Myocyte (in vitro differentiated cells): ENCODE data around the gene C16orf89. TPM values are rescaled to one million over a fixed set of nuclear protein-coding genes. Genes with fewer than 3 reads are reported as not detected.
A peak's percentile ranks its signal among the peaks of the same experiment; 100 is the strongest.

ENCODE experiments used
- DNase-seq: peaks from one replicate; pipeline ENCODE4 v3.0.0-alpha.2; 2012; ENCODE audit warnings: low read depth
- total RNA-seq: library from RNA; depleted of rRNA; stranded (reverse); fragments of >200 nt; gene quantifications from 2 replicates; pipeline ENCODE4 v1.2.3, GENCODE V29; 2014

C16orf89 gene
- total RNA-seq, 1 donor from 2014 or later = 0.43 TPM

- no peak for DNase-seq
Measured at GRCh38 chr16:5006348-5007193, 59.2 kb downstream of the C16orf89 start.

GRCh38 chr16:5005916-5006315 is 59.8 kb downstream of the C16orf89 start:
- DNase-seq = no peak

GRCh38 chr16:5004311-5004710 is 61.4 kb downstream of the C16orf89 start:
- DNase-seq = no peak

DNA sequence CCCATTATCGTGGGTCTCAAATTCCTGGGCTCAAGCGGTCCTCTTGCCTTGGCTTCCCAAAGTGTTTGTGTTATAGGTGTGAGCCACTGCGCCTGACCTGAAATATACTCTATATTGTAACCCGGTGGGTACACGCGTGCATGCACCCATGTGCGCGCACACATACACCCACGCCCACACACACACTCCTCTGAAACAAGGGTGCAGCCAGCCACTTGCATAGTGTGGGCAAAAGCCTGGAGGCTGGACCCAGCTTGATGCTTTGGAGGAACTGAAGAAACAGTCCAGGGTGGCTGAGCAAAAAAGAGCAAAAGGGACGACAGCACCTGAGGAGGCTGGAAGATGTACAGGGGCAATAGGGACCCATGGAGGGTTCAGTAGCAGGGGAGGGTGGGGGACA is 61.9 kb downstream of the C16orf89 start:
- DNase-seq = no peak

DNA sequence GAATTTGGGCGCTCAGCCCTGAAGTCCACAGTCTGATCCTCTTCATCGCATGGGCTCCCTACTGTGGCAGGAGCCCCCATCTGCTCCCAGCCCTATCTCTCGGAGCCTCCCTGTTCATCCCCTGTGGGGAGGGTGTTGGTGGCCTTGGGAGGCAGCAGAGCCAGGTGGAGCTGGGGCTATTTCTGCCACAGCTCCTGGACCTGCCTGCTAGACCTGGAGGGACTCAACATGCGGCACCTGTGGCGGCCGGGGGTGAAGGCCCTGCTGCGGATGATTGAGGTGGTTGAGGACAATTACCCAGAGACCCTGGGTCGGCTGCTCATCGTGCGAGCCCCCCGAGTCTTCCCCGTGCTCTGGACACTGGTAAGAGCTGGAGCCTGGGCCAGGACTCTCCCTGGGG is 62.5 kb downstream of the C16orf89 start:
- no peak for DNase-seq

DNA sequence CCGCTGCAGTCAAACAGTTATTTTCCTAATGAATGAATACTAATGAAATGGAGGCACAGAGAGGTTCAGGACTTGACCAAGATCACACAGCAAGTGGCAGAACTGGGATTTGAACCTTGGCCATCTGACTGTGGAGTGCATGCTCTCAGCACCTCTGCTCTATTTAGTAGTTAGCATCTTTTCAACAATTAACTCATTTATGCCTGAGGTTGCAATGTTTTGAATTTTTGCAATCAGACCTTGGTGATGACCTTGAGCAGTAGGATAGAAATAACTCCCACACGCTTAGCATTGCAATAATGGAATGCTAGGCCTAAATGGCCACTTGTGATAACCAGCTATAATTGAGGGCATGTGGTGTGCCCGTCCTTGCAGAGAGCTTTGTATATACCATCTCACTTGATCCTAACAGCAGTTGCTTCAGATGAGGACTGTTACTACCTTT is 63.0 kb downstream of the C16orf89 start:
- DNase-seq = no peak

DNA sequence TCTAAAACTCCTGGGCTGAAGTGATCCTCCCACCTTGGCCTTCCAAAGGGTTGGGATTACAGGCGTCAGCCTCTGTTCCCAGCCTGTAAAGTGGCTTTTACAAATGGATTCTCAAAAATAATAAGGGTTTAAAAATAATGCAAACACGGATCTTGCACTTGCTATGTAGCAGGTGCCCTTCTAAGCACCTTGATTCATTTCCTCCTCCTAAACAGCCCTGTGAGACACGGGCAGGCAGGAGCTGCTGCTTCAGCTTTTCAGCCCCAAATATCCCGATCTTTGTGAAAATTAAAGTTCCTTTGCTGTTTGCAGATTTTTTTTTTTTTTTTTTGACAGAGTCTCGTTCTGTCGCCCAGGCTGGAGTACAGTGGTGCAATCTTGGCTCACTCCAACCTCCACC is 63.8 kb downstream of the C16orf89 start:
- no peak for DNase-seq

DNA sequence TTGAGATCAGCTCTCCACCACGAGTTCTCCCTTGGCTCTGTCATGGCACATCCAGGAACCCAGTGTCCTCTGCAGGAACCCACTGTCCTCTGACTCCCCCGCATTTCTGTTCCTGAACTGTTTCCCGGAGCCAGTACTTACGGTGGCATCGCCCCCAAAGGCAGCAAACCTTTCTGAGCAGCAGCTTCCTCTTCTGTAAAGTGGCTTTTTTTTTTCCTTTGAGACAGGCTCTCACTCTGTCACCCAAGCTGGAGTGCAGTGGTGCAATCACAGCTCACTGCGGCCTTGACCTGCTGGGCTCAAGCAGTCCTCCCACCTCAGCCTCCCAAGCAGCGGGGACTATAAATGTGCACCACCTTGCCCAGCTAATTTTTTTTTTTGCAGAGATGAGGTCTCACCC is 64.2 kb downstream of the C16orf89 start:
- DNase-seq = no peak

DNA sequence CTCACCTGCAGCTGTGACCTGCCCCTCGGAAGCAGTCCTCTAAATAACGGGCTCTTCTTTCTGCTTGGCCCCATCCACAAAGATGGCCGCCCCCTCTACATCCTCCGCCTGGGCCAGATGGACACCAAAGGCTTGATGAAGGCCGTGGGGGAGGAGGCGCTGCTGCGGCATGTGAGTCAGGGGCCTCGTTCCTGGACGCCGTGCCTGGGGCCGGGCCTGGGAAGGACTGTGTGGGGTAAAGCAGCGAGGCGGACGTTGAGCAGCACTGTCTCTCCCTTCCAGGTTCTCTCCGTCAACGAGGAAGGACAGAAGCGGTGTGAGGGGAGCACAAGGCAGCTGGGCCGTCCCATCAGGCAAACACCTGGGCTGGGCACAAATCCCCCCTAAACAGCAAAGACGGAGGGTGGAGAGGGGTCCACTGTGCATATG is 65.2 kb downstream of the C16orf89 start:
- DNase-seq = no peak

DNA sequence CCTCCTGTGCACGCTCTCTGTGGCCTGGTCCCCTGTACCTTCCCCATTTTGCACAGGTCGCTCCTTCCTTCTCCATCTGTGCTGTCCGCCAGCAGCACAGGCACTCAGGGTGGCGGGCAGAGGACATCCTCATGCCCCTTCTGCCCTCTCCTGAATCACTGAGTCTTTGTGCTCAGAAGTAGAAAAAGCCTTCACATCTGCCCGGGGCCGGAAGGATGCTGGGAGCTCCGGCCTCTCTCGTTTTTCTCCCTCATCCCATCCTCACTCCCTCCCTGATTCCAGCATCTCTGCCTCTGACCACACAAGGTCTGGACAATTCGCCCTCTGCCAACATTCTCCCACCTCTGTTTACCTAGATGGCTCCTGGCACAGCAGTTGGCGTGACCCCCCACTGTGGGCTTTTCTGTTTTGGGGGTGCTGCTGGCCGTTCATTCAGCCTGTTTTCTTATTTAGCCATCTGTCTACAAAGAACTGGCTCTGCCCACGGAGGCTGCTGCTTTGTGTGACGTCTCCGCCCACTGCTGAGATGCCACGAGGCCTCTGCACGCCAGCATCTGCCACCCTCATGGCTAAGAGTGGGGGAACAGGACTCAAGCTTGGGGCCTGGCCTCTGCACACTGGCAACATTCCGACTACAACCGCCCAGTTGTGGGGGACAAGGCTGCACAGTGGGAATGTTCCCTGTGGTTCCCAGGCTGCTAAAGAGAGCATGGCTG is 70.9 kb downstream of the C16orf89 start:
- DNase-seq = peak; percentile 24

Other genes starting within 250 kb of the C16orf89 start
- 39.7 and 56.3 TPM in 2 replicates for gene GLYR1, start 218.7 kb downstream of the C16orf89 start, total RNA-seq
- 35.4 and 52.2 TPM in 2 replicates for gene UBN1, start 218.5 kb downstream of the C16orf89 start, total RNA-seq
- gene PPL, start 128.8 kb downstream of the C16orf89 start, total RNA-seq = 5.9 and 25.4 TPM in 2 replicates
- 0.16 and 0.68 TPM in 2 replicates for gene SEC14L5, start 107.6 kb downstream of the C16orf89 start, total RNA-seq
- 14.4 and 38.8 TPM in 2 replicates for gene NAGPA, start 32.0 kb downstream of the C16orf89 start, total RNA-seq
- gene ALG1, start 5.9 kb upstream of the C16orf89 start, total RNA-seq = 16.9 and 20.6 TPM in 2 replicates
- 25.1 TPM in 2 replicates for gene EEF2KMT, start 31.8 kb upstream of the C16orf89 start, total RNA-seq